Fibroblast of skin of right quadriceps (primary cell): ENCODE results near the gene CYP2W1.

ENCODE experiments used
- DNase-seq: peaks from one replicate; pipeline ENCODE4 v3.0.0-alpha.2; 2013

Gene CYP2W1

DNA sequence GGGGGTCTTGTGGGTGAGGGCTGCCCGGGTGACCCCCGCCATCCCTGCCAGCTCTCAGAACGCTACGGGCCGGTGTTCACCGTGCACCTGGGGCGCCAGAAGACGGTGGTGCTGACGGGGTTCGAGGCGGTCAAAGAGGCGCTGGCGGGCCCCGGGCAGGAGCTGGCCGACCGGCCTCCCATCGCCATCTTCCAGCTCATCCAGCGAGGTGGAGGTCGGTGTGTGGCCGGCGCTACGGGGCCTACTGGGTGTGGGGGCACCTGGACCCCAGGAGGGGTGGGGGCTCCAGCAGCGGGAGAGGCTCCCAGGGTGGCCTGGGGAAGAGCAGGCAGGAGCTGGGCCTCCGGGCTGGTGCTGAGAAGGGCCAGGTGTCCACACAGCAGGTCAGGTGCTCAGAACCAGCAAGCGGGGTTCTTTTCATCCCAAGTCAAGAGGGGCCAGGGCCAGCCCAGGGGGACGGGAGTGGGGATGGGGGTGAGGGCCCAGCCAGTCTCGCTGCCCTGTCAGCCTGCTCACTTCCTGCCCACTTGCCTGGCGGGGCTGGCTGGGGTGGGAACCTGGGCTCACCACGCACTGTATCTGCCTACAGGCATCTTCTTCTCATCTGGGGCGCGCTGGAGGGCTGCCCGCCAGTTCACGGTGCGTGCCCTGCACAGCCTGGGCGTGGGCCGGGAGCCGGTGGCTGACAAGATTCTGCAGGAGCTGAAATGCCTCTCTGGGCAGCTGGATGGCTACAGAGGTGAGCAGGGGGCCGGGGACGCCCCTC lies 1.6 kb downstream of the CYP2W1 start:
- DNase-seq = no peak

- DNase-seq = no peak
Measured at GRCh38 chr7:985127-985416, 2.1 kb downstream of the CYP2W1 start.

DNA sequence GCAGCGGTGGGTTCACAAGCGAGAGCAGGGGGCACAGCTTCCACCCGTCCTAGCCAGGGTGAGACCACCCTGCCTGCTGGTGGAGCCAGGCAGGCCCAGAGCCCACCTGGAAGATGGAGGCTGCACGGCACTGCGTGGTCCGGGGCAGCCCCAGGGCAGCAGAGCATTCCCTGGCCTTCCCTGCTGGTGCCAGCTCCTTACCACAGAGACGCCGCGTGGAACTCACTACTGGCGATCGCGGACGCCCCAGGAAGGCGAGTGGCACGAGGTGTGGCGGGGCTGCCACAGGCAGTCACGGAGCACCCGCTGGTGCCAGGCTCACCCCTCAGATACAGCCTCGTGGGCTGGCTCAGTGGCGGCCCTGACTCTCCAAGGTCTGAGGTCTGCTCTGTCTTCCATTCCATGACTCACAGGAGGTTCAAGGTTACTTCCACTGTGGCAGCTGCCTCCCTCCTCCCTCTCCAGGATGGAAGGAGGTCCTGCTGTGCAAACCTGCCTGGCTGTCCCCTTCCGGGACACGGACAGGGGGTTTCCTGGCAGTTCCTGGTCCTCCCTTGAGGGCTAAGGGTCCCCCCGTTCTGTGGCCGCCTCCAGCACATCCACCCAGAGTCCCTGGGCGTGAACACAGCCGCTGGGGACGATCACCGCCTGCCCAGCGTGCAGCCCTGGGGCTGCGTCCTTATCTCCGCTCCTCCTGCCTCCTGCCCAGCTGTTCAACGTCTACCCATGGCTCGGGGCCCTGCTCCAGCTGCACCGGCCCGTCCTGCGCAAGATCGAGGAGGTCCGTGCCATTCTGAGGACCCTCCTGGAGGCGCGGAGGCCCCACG lies 3.1 kb downstream of the CYP2W1 start:
- DNase-seq = no peak

DNA sequence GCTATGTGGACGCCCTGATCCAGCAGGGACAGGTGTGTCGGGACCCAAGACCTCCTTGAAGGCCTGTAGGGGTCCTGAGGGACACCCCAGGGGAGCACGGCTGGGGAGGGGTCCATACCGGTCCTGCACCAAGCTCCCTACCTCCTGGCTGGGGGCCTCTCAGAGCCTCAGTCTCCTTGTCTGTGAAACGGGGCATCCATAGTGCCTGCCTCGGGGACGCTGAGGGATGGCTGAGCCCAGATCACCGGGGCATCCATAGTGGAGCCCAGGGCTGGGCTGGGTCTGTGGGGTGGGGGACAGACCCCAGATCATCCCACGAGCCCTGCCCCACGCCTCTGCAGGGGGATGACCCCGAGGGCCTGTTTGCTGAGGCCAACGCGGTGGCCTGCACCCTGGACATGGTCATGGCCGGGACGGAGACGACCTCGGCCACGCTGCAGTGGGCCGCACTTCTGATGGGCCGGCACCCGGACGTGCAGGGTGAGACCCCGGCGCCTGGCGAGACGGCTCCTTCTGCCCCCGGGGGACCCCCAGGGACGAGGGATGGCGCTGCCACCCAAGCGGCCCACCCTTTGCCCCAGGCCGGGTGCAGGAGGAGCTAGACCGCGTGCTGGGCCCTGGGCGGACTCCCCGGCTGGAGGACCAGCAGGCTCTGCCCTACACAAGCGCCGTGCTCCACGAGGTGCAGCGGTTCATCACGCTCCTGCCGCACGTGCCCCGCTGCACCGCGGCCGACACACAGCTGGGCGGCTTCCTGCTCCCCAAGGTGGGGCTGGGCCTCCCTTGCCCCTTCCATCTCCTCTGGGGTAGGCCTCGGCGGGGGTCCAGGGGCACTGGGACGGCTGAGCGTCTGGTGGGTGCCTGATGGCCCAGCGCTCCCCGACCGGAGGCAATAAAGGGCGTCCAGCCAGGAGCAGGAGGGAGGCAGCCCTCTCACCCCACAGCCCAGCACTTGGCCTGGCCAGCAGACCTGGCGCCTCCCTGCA lies 4.1 kb downstream of the CYP2W1 start:
- no peak for DNase-seq

DNA sequence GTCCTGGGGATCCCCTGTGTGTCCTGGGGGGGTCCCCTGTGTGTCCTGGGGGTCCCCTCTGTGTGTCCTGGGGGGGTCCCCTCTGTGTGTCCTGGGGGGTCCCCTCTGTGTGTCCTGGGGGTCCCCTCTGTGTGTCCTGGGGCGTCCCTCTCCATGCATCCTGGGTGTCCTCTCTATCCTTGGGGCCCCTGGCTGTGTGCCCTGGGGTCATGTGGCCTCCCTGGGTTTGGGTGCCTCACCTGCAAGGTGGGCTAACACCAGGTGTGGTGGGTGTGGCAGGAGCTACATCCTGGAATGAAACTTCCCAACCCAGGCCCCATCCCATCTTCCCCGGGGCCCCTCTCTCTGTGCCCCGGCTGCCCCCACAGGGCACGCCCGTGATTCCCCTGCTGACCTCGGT lies 4.9 kb downstream of the CYP2W1 start:
- no peak for DNase-seq

DNA sequence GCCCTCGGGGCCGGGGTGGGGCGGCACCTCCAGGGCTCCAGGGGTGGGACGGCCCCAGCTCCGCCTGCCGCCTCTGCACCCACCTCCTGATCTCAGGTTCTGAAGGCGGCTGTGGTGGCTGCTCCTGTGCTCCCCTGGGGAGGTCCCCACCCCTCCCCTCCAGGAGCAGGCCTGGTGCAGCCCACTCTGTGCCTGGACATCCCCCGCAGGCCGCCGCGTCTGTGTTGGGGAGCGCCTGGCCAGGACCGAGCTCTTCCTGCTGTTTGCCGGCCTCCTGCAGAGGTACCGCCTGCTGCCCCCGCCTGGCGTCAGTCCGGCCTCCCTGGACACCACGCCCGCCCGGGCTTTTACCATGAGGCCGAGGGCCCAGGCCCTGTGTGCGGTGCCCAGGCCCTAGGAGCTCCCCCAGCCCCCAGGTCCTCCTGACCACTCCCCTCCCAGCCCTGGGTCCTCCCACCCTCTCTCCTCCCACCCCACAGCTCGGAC lies 5.5 kb downstream of the CYP2W1 start:
- DNase-seq = no peak

DNA sequence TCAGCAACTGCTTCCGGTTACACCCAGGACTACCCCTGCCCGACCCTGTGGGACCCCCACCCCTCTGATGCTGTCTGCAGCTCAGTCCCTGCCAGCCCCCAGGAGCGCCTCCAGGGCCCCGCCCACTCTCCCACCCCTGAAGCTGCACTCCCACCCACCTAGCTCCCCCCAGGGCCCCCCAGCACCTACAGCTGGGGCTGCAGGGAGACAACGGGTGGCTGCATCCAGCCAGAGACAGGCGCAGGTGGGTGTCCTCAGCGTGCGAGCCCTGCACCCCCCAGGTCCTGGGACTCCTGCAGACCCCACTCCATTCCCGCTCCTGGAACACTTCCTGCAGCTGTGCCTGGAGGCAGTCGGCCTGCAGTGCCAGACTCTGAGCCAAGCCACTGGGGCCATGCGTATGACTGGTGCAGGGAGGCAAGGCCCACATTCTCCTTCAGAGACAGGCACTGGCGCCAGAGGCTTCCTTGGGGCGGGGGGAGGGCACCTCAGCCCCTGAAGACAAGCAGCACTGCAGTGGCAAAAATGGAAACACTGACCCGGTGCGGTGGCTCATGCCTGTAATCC lies 6.1 kb downstream of the CYP2W1 start:
- DNase-seq = no peak

GRCh38 chr7:990352-990932 lies 7.5 kb downstream of the CYP2W1 start:
- DNase-seq = no peak

GRCh38 chr7:990933-991728 lies 8.2 kb downstream of the CYP2W1 start:
- DNase-seq = no peak

- DNase-seq = no peak
Measured at GRCh38 chr7:991729-992656, 9.0 kb downstream of the CYP2W1 start.

DNA sequence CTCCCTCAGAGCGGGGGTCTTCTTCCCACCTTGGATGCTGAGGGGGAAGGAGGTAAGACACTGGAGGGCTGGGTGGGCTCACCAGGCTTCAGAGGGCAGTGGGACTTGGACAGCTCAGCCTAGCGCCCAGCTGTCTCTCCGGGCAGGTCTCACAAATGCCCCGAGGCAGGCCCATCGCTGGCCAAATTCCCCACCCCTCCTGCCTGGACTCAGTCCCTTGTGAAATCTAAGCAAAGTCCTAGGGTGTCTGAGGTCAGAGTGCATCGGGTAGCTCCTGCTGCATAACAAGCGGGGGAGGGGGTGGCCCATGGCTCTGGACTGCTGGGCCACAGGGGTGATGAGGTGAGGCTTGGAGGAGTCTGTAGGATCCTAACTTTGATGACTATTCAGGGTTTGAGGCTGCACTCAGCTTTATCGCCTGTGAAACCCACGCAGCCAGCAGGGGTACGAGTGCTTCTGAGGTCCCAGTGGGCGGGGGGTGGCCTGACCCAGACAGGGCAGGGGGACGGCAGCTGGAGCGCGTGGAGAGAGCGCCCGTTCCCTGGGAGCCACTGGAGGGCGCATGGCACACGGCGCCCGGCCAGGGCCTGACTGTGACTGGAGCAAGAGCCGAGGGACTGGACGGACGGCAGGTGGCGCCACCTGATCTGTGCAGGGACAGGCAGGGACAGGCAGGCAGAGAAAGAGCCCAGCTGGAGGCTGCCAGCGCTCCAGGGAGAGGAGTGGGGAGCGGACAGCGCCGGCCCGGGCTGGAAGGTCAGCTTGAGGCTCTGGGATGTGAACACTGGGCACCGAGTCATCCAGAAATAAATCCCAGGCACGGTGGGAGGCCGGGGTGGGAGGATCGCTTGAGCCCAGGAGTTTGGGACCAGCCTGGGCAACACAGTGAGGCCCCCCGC lies 10.0 kb downstream of the CYP2W1 start:
- peak; percentile 91 for DNase-seq

- no peak for DNase-seq
Measured at GRCh38 chr7:994592-995308, 11.8 kb downstream of the CYP2W1 start.

- no peak for DNase-seq
Measured at GRCh38 chr7:995571-995970, 12.6 kb downstream of the CYP2W1 start.

- no peak for DNase-seq
Measured at GRCh38 chr7:996079-996872, 13.3 kb downstream of the CYP2W1 start.

DNA sequence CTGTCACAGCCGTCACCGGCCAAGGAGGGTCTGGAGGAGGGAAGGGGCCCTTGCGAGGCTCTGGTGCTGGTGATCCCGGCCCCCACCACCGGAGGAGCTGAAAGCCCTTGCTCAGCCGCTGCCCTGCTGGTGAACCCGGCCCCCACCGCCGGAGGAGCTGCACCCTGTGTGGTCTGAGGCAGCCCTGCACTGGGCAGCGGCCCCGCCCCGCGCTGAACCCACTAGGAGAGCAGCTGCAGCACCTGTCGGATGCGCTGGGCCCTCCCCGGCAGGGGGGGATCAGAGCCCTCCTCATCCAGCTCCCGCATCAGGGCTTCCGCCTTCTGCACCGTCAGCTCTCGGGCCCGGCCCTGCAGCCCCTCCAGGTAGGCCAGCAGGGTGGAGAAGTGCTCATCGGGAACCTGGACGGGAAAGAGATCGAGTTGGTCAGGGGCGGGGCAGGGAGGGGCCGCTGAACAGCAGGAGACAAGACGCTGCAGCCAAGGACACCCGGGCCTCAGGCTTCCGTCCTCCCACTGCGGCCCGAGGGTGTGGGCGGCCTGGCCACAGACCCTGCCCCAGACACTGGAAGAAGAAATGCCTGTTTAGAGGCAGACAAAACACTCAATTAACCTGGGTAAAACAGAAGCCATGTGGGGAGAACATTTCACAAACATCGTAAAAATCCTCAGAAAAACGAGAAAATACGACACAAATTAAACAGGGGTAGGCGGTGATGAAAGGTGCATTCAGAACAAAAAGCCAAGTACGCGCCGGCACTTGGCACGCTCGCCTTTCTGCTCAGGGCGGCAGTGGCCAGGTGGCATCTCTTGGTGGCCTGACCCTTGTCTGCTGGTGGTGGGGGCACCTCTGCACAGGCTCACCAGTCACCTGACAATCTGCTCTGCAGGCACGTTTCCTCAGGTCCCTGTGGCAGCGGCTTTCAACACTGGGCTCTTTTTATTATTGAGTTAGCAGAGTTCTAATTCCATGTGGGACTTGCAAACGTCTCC lies 14.7 kb downstream of the CYP2W1 start:
- no peak for DNase-seq

- no peak for DNase-seq
Measured at GRCh38 chr7:999149-999879, 16.3 kb downstream of the CYP2W1 start.
